ENCODE results near the gene CSNK1A1. TPM values are rescaled to one million over a fixed set of nuclear protein-coding genes. Genes with fewer than 3 reads are reported as not detected.

CSNK1A1 gene
- total RNA-seq, 1 experiment from 2014 or later, result 287 TPM

GRCh38 chr5:149473441-149473840 lies 77.8 kb downstream of the CSNK1A1 start:
- no peaks in the 10 kb centered on the region for H3K27me3 ChIP-seq (ENCODE audit: control insufficient read depth, insufficient read depth, low read length)
- H3K27ac ChIP-seq (ENCODE audit: low read length), result no peak overlapping the region
- ChIA-PET POLR2A (interaction anchor here (0.7 kb wide), 1 partner anchor 133 kb away, joined by 3 read pairs; no protein-coding TSS in a partner anchor), CTCF (interaction anchor here (0.7 kb wide), 1 partner anchor 29 kb away, joined by 4 read pairs; no protein-coding TSS in a partner anchor)
- no peak for ATAC-seq
- H3K4me3 ChIP-seq (ENCODE audit: low read depth in 2 of 2, low read length in 2 of 2), result no peak overlapping the region
- in situ Hi-C loops (cut with HindIII; ENCODE audit: low pct_unique_long_range_greater_than_20kb, low sequenced_read_pairs), result no loop called here
- no peaks in the 10 kb centered on the region for H3K9me3 ChIP-seq (ENCODE audit: control insufficient read depth, insufficient read depth, low read depth, low read length)
- intact Hi-C loops (cut with micrococcal nuclease; ENCODE audit: unreplicated experiment), result no loop called here
- TF ChIP-seq POLR2AphosphoS5 (IDR thresholded peaks at IDR 0.05; ENCODE audit: low read depth, low read length) (no peak), REST (IDR thresholded peaks at IDR 0.05; ENCODE audit: insufficient read depth in 1 of 2, low read depth in 2 of 2, low read length in 1 of 2) (no peak), TCF7L2 (IDR thresholded peaks at IDR 0.05; ENCODE audit: low read depth, low read length) (no peak), CTCF (IDR thresholded peaks at IDR 0.05) (no peak), SIN3A (IDR thresholded peaks at IDR 0.05; ENCODE audit: borderline replicate concordance, insufficient read depth, low read depth, low read length) (no peak)
- no peak for DNase-seq (ENCODE audit: low read depth, low spot score)
- no TSS peak for BruUV-seq (replicated peaks)
- H3K36me3 ChIP-seq (ENCODE audit: control insufficient read depth, insufficient read depth, low read length), result no peaks in the 10 kb centered on the region
- peaks cover 11% of the 10 kb centered on the region for H3K4me1 ChIP-seq (ENCODE audit: control insufficient read depth, insufficient read depth, low read length)

- peaks cover 11% of the 10 kb centered on the region for H3K4me1 ChIP-seq (ENCODE audit: control insufficient read depth, insufficient read depth, low read length)
- no peak overlapping the region for H3K4me3 ChIP-seq (ENCODE audit: low read depth in 2 of 2, low read length in 2 of 2)
- no peaks in the 10 kb centered on the region for H3K9me3 ChIP-seq (ENCODE audit: control insufficient read depth, insufficient read depth, low read depth, low read length)
- peak overlapping the region; percentile 6; the same call in 1 of the 2 replicates for H3K27ac ChIP-seq (ENCODE audit: low read length)
- no peak for ATAC-seq
- TF ChIP-seq POLR2AphosphoS5 (IDR thresholded peaks at IDR 0.05; ENCODE audit: low read depth, low read length), result no peak
- TF ChIP-seq TCF7L2 (IDR thresholded peaks at IDR 0.05; ENCODE audit: low read depth, low read length), result no peak
- no peak for TF ChIP-seq SIN3A (IDR thresholded peaks at IDR 0.05; ENCODE audit: borderline replicate concordance, insufficient read depth, low read depth, low read length)
- TF ChIP-seq REST (IDR thresholded peaks at IDR 0.05; ENCODE audit: insufficient read depth in 1 of 2, low read depth in 2 of 2, low read length in 1 of 2), result no peak
- TF ChIP-seq CTCF (IDR thresholded peaks at IDR 0.05), result no peak
- intact Hi-C loops (cut with micrococcal nuclease; ENCODE audit: unreplicated experiment) (no loop called here), in situ Hi-C loops (cut with HindIII; ENCODE audit: low pct_unique_long_range_greater_than_20kb, low sequenced_read_pairs) (no loop called here)
- H3K27me3 ChIP-seq (ENCODE audit: control insufficient read depth, insufficient read depth, low read length), result no peaks in the 10 kb centered on the region
- DNase-seq (ENCODE audit: low read depth, low spot score), result no peak
- ChIA-PET CTCF (no interaction called here), POLR2A (no interaction called here)
- no peaks in the 10 kb centered on the region for H3K36me3 ChIP-seq (ENCODE audit: control insufficient read depth, insufficient read depth, low read length)
- BruUV-seq (replicated peaks), result no TSS peak
Measured at GRCh38 chr5:149472399-149472798, 78.8 kb downstream of the CSNK1A1 start.

Data from Panc1 (cell line).